Hematopoietic multipotent progenitor cell treated with erythropoietin and hydrocortisone succinate and interleukin-3 and kit ligand, for 8 days (in vitro differentiated cells): ENCODE data around the gene WDR27.
"Not testable (repeated sequence)": the region's sequence is repeated elsewhere in the genome, so short reads cannot be mapped to it uniquely, and the experiment has no call there.

ENCODE experiments used
- DNase-seq: peaks from one replicate; pipeline ENCODE4 v3.0.0-alpha.2; 2015

Gene WDR27

GRCh38 chr6:169467755-169468154, 234.1 kb downstream of the WDR27 start:
- not testable (repeated sequence) for DNase-seq

GRCh38 chr6:169466256-169466655, 235.6 kb downstream of the WDR27 start:
- DNase-seq: not testable (repeated sequence)

GRCh38 chr6:169457762-169458161, 244.1 kb downstream of the WDR27 start:
- DNase-seq: no peak

- DNase-seq: no peak
Measured at GRCh38 chr6:169456840-169457239, 245.0 kb downstream of the WDR27 start.

GRCh38 chr6:169455470-169455869, 246.4 kb downstream of the WDR27 start:
- DNase-seq: no peak

- no peak for DNase-seq
Measured at GRCh38 chr6:169454872-169455204, 247.0 kb downstream of the WDR27 start.

GRCh38 chr6:169454204-169454871, 247.5 kb downstream of the WDR27 start:
- DNase-seq: no peak

- DNase-seq: no peak
Measured at GRCh38 chr6:169452869-169453620, 248.8 kb downstream of the WDR27 start.

- no peak for DNase-seq
Measured at GRCh38 chr6:169452117-169452868, 249.5 kb downstream of the WDR27 start.

GRCh38 chr6:169451065-169451838, 250.6 kb downstream of the WDR27 start:
- no peak for DNase-seq

GRCh38 chr6:169450097-169450496, 251.7 kb downstream of the WDR27 start:
- DNase-seq: no peak

GRCh38 chr6:169449221-169449620, 252.6 kb downstream of the WDR27 start:
- no peak for DNase-seq

GRCh38 chr6:169445661-169446581, 255.9 kb downstream of the WDR27 start:
- no peak for DNase-seq

GRCh38 chr6:169445227-169445626, 256.6 kb downstream of the WDR27 start:
- no peak for DNase-seq

GRCh38 chr6:169441292-169441691, 260.5 kb downstream of the WDR27 start:
- no peak for DNase-seq

- no peak for DNase-seq
Measured at GRCh38 chr6:169439710-169440109, 262.1 kb downstream of the WDR27 start.

GRCh38 chr6:169434554-169434953, 267.3 kb downstream of the WDR27 start:
- DNase-seq: not testable (repeated sequence)

- no peak for DNase-seq
Measured at GRCh38 chr6:169429001-169429400, 272.8 kb downstream of the WDR27 start.

GRCh38 chr6:169428532-169428931, 273.3 kb downstream of the WDR27 start:
- no peak for DNase-seq

GRCh38 chr6:169427856-169428255, 274.0 kb downstream of the WDR27 start:
- DNase-seq: no peak

- DNase-seq: no peak
Measured at GRCh38 chr6:169426611-169427010, 275.2 kb downstream of the WDR27 start.
